SK-MEL-5 (cell line): ENCODE results near the gene HNRNPCL4. TPM values are rescaled to one million over a fixed set of nuclear protein-coding genes. Genes with fewer than 3 reads are reported as not detected.
"Not testable (repeated sequence)": the region's sequence is repeated elsewhere in the genome, so short reads cannot be mapped to it uniquely, and the experiment has no call there.

Experiments used
- DNase-seq: peaks from one replicate; pipeline ENCODE4 v3.0.0-alpha.2; 2016; ENCODE audit warnings: low read depth, low spot score
- in situ Hi-C: cut with HindIII; loops from 2 replicates; pipeline ENCODE4 v1.10.0; 2016; ENCODE audit warnings: low sequenced_read_pairs, high pct_unique_total_duplicates, low pct_unique_long_range_greater_than_20kb
- polyA plus RNA-seq, 2 experiments: library from polyadenylated mRNA; depleted of rRNA; stranded (reverse); fragments of >200 nt; gene quantifications; 2 replicates each; pipeline ENCODE4 v1.2.3, GENCODE V29; 2015
- total RNA-seq: library from RNA; depleted of rRNA; stranded (reverse); fragments of >200 nt; shearing (Covaris generic); gene quantifications from 2 replicates; pipeline ENCODE4 v1.2.3, GENCODE V29; 2014; rRNA removed

HNRNPCL4 gene
- not detected in 2 replicates for total RNA-seq
- polyA plus RNA-seq (2015; cell fraction: cytosol; rRNA removed), result not detected in 2 replicates
- not detected in 2 replicates for polyA plus RNA-seq (2015; cell fraction: nucleus; rRNA removed)

GRCh38 chr1:13165531-13165930, at the start of gene HNRNPCL4:
Gene HNRNPCL4 (minus strand): TSS chr1:13165631. CDS start chr1:13165467, 164 bp downstream.
- in situ Hi-C loops, DNase-seq: not testable (repeated sequence)

GRCh38 chr1:13208712-13209111, 43.3 kb upstream of the HNRNPCL4 start:
- in situ Hi-C loops, DNase-seq: not testable (repeated sequence)

- in situ Hi-C loops, DNase-seq: not testable (repeated sequence)
Observed at GRCh38 chr1:13201309-13201708, 35.9 kb upstream of the HNRNPCL4 start, which contains the start of gene PRAMEF13. Gene PRAMEF13 (minus strand): TSS chr1:13201409. CDS start chr1:13199589, 1,820 bp downstream.

DNA sequence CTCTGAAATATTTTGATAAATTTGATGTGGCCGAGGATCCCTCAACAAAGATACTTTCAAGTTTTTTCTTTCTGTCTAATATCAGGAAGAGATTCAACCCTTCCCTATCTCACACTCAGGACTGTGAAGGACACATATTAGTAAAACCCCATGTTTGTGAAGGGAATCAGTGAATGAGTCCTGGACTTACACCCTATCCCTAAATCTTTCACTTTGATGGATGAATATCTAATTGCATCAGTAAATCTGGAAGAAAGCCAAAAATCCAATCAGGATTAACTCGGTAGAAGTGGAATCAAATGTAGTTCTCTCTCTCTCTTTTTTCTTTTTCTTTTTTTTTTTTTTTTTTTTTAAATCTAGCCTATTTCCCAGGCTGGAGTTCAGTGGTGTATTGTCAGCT, 6.1 kb upstream of the HNRNPCL4 start, which contains the start of gene PRAMEF9:
PRAMEF9 (plus strand) TSS at position 301 of the 400 bp plus-strand sequence. CDS start 3,433 bp downstream, outside the sequence.
- DNase-seq, in situ Hi-C loops: not testable (repeated sequence)

DNA sequence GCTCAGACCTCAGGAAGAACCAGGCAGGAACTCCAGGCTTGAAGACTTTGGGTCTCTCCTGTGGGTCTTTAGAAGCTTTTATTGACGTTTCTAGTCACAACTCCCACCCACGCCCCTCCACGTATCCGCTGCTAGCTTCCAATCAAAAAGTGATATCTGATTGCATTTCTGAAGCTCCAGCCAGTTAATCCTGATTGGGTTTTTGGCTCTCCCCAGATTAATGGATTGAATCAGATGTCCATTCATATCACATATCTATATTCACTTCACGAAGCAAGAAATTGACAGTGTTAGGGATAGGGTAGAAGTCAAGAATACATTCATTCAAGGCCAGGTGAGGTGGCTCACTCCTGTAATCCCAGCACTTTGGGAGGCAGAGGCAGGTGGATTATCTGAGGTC, 9.5 kb downstream of the HNRNPCL4 start, which contains the start of gene PRAMEF26:
PRAMEF26 (minus strand) TSS at position 101 of the 400 bp plus-strand sequence. CDS start 2,914 bp downstream, outside the sequence.
- DNase-seq, in situ Hi-C loops: not testable (repeated sequence)

- DNase-seq, in situ Hi-C loops: not testable (repeated sequence)
Observed at GRCh38 chr1:13116754-13117153, 48.7 kb downstream of the HNRNPCL4 start, which contains the start of gene HNRNPCL2. Gene HNRNPCL2 (minus strand): TSS chr1:13116854. CDS start chr1:13116400, 454 bp downstream.

Other genes starting within 250 kb of the HNRNPCL4 start
- not detected in 2 replicates for gene PRAMEF7, start 249.0 kb downstream of the HNRNPCL4 start, total RNA-seq
- not detected in 2 replicates for gene PRAMEF6, start 218.1 kb downstream of the HNRNPCL4 start, total RNA-seq
- not detected in 2 replicates for gene PRAMEF27, start 109.1 kb downstream of the HNRNPCL4 start, total RNA-seq
- not detected in 2 replicates for gene HNRNPCL3, start 104.9 kb downstream of the HNRNPCL4 start, total RNA-seq
- gene PRAMEF25, start 94.9 kb downstream of the HNRNPCL4 start, total RNA-seq, result not detected in 2 replicates
- not detected in 2 replicates for gene HNRNPCL2, start 48.8 kb downstream of the HNRNPCL4 start, total RNA-seq
- gene PRAMEF26, start 9.6 kb downstream of the HNRNPCL4 start, total RNA-seq, result not detected in 2 replicates
- not detected in 2 replicates for gene PRAMEF9, start 6.2 kb upstream of the HNRNPCL4 start, total RNA-seq
- gene PRAMEF13, start 35.8 kb upstream of the HNRNPCL4 start, total RNA-seq, result not detected in 2 replicates
- not detected in 2 replicates for gene PRAMEF18, start 60.5 kb upstream of the HNRNPCL4 start, total RNA-seq
- gene PRAMEF5, start 88.6 kb upstream of the HNRNPCL4 start, total RNA-seq, result not detected in 2 replicates
- gene PRAMEF8, start 119.5 kb upstream of the HNRNPCL4 start, total RNA-seq, result not detected in 2 replicates
- gene PRAMEF33, start 137.9 kb upstream of the HNRNPCL4 start, total RNA-seq, result not detected in 2 replicates
- gene PRAMEF15, start 149.9 kb upstream of the HNRNPCL4 start, total RNA-seq, result not detected in 2 replicates
- not detected in 2 replicates for gene PRAMEF14, start 181.5 kb upstream of the HNRNPCL4 start, total RNA-seq
- not detected in 2 replicates for gene PRAMEF19, start 206.3 kb upstream of the HNRNPCL4 start, total RNA-seq
- not detected in 2 replicates for gene PRAMEF17, start 224.0 kb upstream of the HNRNPCL4 start, total RNA-seq
- gene PRAMEF20, start 244.8 kb upstream of the HNRNPCL4 start, total RNA-seq, result not detected in 2 replicates